H1 (cell line): Measurements from ENCODE around the gene RCL1. TPM values are rescaled to one million over a fixed set of nuclear protein-coding genes. Genes with fewer than 3 reads are reported as not detected.

ENCODE experiments used
- CTCF ChIA-PET: fragments of 300-600 bp; sonication (Branson Sonifier 250); formaldehyde crosslinking; loops from one replicate; lab custom pipeline; 2021; ENCODE audit not compliant: partially characterized antibody; lab: Charles Lee
- POLR2A ChIA-PET: fragments of 300-600 bp; sonication (Branson Sonifier 250); formaldehyde crosslinking; loops from one replicate; lab custom pipeline; 2021; ENCODE audit warnings: inconsistent platforms; ENCODE audit not compliant: partially characterized antibody; lab: Charles Lee
- DNase-seq, 2 experiments: peaks; one replicate each; pipeline versions ENCODE4 v3.0.0 to v3.0.0-alpha.2; 2010 to 2022; ENCODE audit warnings: low spot score in 2 of 2, low read depth in 1 of 2, mixed read lengths in 1 of 2
- FAIRE-seq: peaks from 2 replicates; lab custom pipeline; 2011; peaks lifted over from hg19 to GRCh38; lab: Jason Lieb, UNC
- H2AFZ ChIP-seq: 2 replicates; pipeline ENCODE4 v1.8.1; 2012; ENCODE audit warnings: low read length, inconsistent platforms
- H2AK5ac ChIP-seq: 2 replicates; pipeline ENCODE4 v1.6.1; 2013; ENCODE audit warnings: low read depth, low read length
- H2BK120ac ChIP-seq: replicated peaks from 2 replicates; pipeline ENCODE3; 2013; ENCODE audit warnings: low read depth, low read length, inconsistent platforms
- H2BK12ac ChIP-seq: 2 replicates; pipeline ENCODE4 v1.6.1; 2013; ENCODE audit warnings: low read depth, low read length
- H2BK15ac ChIP-seq: 2 replicates; pipeline ENCODE4 v1.6.1; 2013; ENCODE audit warnings: low read length
- H2BK20ac ChIP-seq: 2 replicates; pipeline ENCODE4 v1.6.1; 2013; ENCODE audit warnings: low read length
- H2BK5ac ChIP-seq: 2 replicates; pipeline ENCODE4 v1.6.1; 2013; ENCODE audit warnings: low read depth, low read length
- H3K14ac ChIP-seq: 2 replicates; pipeline ENCODE4 v1.6.1; 2013; ENCODE audit warnings: inconsistent platforms; ENCODE audit not compliant: insufficient read length
- H3K18ac ChIP-seq: 2 replicates; pipeline ENCODE4 v1.6.1; 2013; ENCODE audit warnings: low read length; ENCODE audit errors: extremely low read depth
- H3K23ac ChIP-seq: 2 replicates; pipeline ENCODE4 v1.6.1; 2013; ENCODE audit warnings: inconsistent platforms; ENCODE audit not compliant: insufficient read length
- H3K23me2 ChIP-seq: 2 replicates; pipeline ENCODE4 v1.6.1; 2013; ENCODE audit warnings: low read depth, low read length
- H3K27ac ChIP-seq: 2 replicates; pipeline ENCODE4 v1.6.1; 2011; ENCODE audit warnings: low read depth, low read length, inconsistent platforms
- H3K27me3 ChIP-seq, 4 experiments: replicated peaks in 1 of 4; 1 replicate in 1 of 4; 2 replicates in 3 of 4; pipeline versions ENCODE4 v1.6.1 to v1.8.1; 2011 to 2013; ENCODE audit warnings: low read length in 3 of 4, mild to moderate bottlenecking in 3 of 4, inconsistent platforms in 2 of 4, mixed read lengths in 2 of 4, moderate library complexity in 1 of 4; ENCODE audit not compliant: control insufficient read depth in 3 of 4, insufficient read depth in 3 of 4; ENCODE audit errors: extremely low read depth in 1 of 4
- H3K36me3 ChIP-seq, 4 experiments: 2 replicates each; pipeline versions ENCODE4 v1.6.1 to v1.8.1; 2011 to 2013; ENCODE audit warnings: mild to moderate bottlenecking in 4 of 4, low read length in 3 of 4, moderate library complexity in 2 of 4, control low read depth in 1 of 4, inconsistent platforms in 1 of 4; ENCODE audit not compliant: insufficient read depth in 4 of 4, control insufficient read depth in 2 of 4
- H3K4ac ChIP-seq: replicated peaks from 2 replicates; pipeline ENCODE3; 2013; ENCODE audit warnings: low read length, low read depth, mixed read lengths, inconsistent platforms; ENCODE audit not compliant: insufficient read length
- H3K4me1 ChIP-seq, 4 experiments: replicated peaks in 1 of 4; 1 replicate in 1 of 4; 2 replicates in 3 of 4; pipeline versions ENCODE4 v1.6.1 to v1.8.1; 2011 to 2013; ENCODE audit warnings: low read length in 3 of 4, inconsistent platforms in 2 of 4, mixed read lengths in 1 of 4; ENCODE audit not compliant: insufficient read depth in 4 of 4, control insufficient read depth in 3 of 4
- H3K4me2 ChIP-seq, 2 experiments: 2 replicates each; pipeline versions ENCODE4 v1.6.1 to v1.8.1; 2011 to 2013; ENCODE audit warnings: low read depth in 2 of 2, low read length in 2 of 2, control low read depth in 1 of 2, inconsistent platforms in 1 of 2, mild to moderate bottlenecking in 1 of 2; ENCODE audit not compliant: insufficient read depth in 1 of 2
- H3K4me3 ChIP-seq, 4 experiments: fragments of 200-600, 300-600 bp in 1 of 4; sonication (generic), shearing (Covaris generic), sonication (Bioruptor Twin) in 1 of 4; 2 replicates each; pipeline versions ENCODE4 v1.5.1 to v1.8.1; 2011 to 2016; ENCODE audit warnings: low read length in 4 of 4, low read depth in 3 of 4, control low read depth in 2 of 4, inconsistent platforms in 2 of 4, mild to moderate bottlenecking in 2 of 4, mixed read lengths in 1 of 4, moderate library complexity in 1 of 4; ENCODE audit not compliant: insufficient read depth in 2 of 4; ENCODE audit errors: extremely low read depth in 1 of 4
- H3K56ac ChIP-seq: replicated peaks from 2 replicates; pipeline ENCODE3; 2013; ENCODE audit warnings: low read depth, mild to moderate bottlenecking, mixed read lengths, low read length, inconsistent platforms; ENCODE audit not compliant: insufficient read length
- H3K79me1 ChIP-seq: 2 replicates; pipeline ENCODE4 v1.6.1; 2013; ENCODE audit warnings: low read depth, low read length, control low read depth
- H3K79me2 ChIP-seq, 2 experiments: 2 replicates each; pipeline versions ENCODE4 v1.6.1 to v1.8.1; 2012 to 2013; ENCODE audit warnings: low read length in 2 of 2, mild to moderate bottlenecking in 2 of 2, inconsistent platforms in 1 of 2; ENCODE audit not compliant: insufficient read depth in 2 of 2, control insufficient read depth in 1 of 2
- H3K9ac ChIP-seq, 4 experiments: replicated peaks in 1 of 4; 1 replicate in 1 of 4; 2 replicates in 3 of 4; pipeline versions ENCODE4 v1.6.1 to v1.8.1; 2011 to 2013; ENCODE audit warnings: low read depth in 3 of 4, low read length in 3 of 4, control low read depth in 2 of 4, mild to moderate bottlenecking in 2 of 4, moderate library complexity in 2 of 4, inconsistent platforms in 1 of 4; ENCODE audit errors: extremely low read depth in 1 of 4
- H3K9me3 ChIP-seq, 2 experiments: 2 replicates each; pipeline versions ENCODE4 v1.6.1 to v1.8.1; 2012 to 2013; ENCODE audit warnings: mild to moderate bottlenecking in 2 of 2, moderate library complexity in 2 of 2, control low read depth in 1 of 2, inconsistent platforms in 1 of 2, low read depth in 1 of 2, low read length in 1 of 2, mixed read lengths in 1 of 2; ENCODE audit not compliant: insufficient read depth in 2 of 2
- H4K20me1 ChIP-seq, 2 experiments: replicated peaks in 1 of 2; 2 replicates each; pipeline versions ENCODE3 to v1.8.1; 2011 to 2013; ENCODE audit warnings: inconsistent platforms in 2 of 2, low read length in 2 of 2, mild to moderate bottlenecking in 1 of 2; ENCODE audit not compliant: insufficient read depth in 2 of 2, control insufficient read depth in 1 of 2
- H4K5ac ChIP-seq: 2 replicates; pipeline ENCODE4 v1.6.1; 2013; ENCODE audit warnings: low read length, low read depth, mixed read lengths, inconsistent platforms; ENCODE audit not compliant: insufficient read length
- H4K8ac ChIP-seq: 2 replicates; pipeline ENCODE4 v1.8.0; 2013; ENCODE audit warnings: mild to moderate bottlenecking, moderate library complexity, low read length, inconsistent platforms; ENCODE audit not compliant: insufficient read depth; ENCODE audit errors: extremely low read depth
- H4K91ac ChIP-seq: replicated peaks from 2 replicates; pipeline ENCODE3; 2013; ENCODE audit warnings: low read length, mixed read lengths, inconsistent platforms; ENCODE audit not compliant: insufficient read length
- BCL11A ChIP-seq, 2 experiments: IDR thresholded peaks; one replicate each; pipeline ENCODE4 v1.6.1; 2011; ENCODE audit warnings: low read depth in 2 of 2, low read length in 2 of 2, mild to moderate bottlenecking in 2 of 2
- CEBPB ChIP-seq: IDR thresholded peaks from 2 replicates; pipeline ENCODE4 v1.6.1; 2012; ENCODE audit warnings: low read depth, low read length
- CREB1 ChIP-seq: IDR thresholded peaks from 2 replicates; pipeline ENCODE4 v1.6.1; 2012; ENCODE audit warnings: inconsistent platforms
- KDM1A ChIP-seq: fragments of 200-600, 300-600 bp; sonication (generic); IDR thresholded peaks from 2 replicates; pipeline ENCODE4 v1.7.1; 2016; ENCODE audit warnings: mild to moderate bottlenecking, low read length, borderline replicate concordance
- POLR2A ChIP-seq, 2 experiments: IDR thresholded peaks; 1 replicate in 1 of 2; 2 replicates in 1 of 2; pipeline ENCODE4 v1.6.1; 2011; ENCODE audit warnings: low read depth in 2 of 2, low read length in 2 of 2, mild to moderate bottlenecking in 2 of 2; ENCODE audit errors: control extremely low read depth in 1 of 2
- POLR2AphosphoS5 ChIP-seq: IDR thresholded peaks from 2 replicates; pipeline ENCODE4 v1.6.1; 2011; ENCODE audit warnings: low read depth, low read length
- RBBP5 ChIP-seq: IDR thresholded peaks from 2 replicates; pipeline ENCODE4 v1.7.1; 2012; ENCODE audit warnings: low read depth, mild to moderate bottlenecking, inconsistent platforms, low read length, moderate library complexity, borderline replicate concordance
- SIN3A ChIP-seq, 2 experiments: IDR thresholded peaks in 1 of 2; conservative IDR thresholded peaks in 1 of 2; 2 replicates each; pipeline ENCODE4 v1.6.1; 2011 to 2012; ENCODE audit warnings: low read length in 2 of 2, improper control_type of control experiment in 1 of 2, low read depth in 1 of 2, mild to moderate bottlenecking in 1 of 2
- SP2 ChIP-seq: IDR thresholded peaks from 2 replicates; pipeline ENCODE4 v1.6.1; 2012; ENCODE audit warnings: mild to moderate bottlenecking, low read length, inconsistent platforms
- SRF ChIP-seq: IDR thresholded peaks from 2 replicates; pipeline ENCODE4 v1.6.1; 2011; ENCODE audit warnings: mild to moderate bottlenecking, low read depth, low read length, moderate library complexity
- TAF1 ChIP-seq: IDR thresholded peaks from 2 replicates; pipeline ENCODE4 v1.6.1; 2011; ENCODE audit warnings: mild to moderate bottlenecking, low read depth, low read length
- ZNF274 ChIP-seq: IDR thresholded peaks from 2 replicates; pipeline ENCODE4 v1.7.0; 2012; ENCODE audit warnings: low read length, borderline replicate concordance; ENCODE audit errors: extremely low read depth
- WGBS, 2 experiments: shearing (Covaris generic) in 1 of 2; methylation state at CpG; one replicate each; pipeline versions ENCODE4 v1.1.6 to v1.1.7; 2013 to 2015; ENCODE audit warnings: low lambda C conversion rate in 2 of 2, mixed read lengths in 2 of 2, inconsistent platforms in 1 of 2, low coverage in 1 of 2, missing lambda C conversion rate in 1 of 2; ENCODE audit not compliant: insufficient replicate concordance in 2 of 2, insufficient coverage in 1 of 2, insufficient read length in 1 of 2; ENCODE audit errors: extremely low coverage in 1 of 2, missing lambda C conversion rate in 1 of 2; 5-methylcytosine and 5-hydroxymethylcytosine counted together
- polyA plus RNA-seq, 7 experiments: library from polyadenylated mRNA; depleted of rRNA in 3 of 7; stranded (reverse) in 5 of 7; unstranded in 2 of 7; fragments of >200 nt in 5 of 7; fragments of 200-250 nt in 2 of 7; gene quantifications; 1 replicate in 5 of 7; 2 replicates in 1 of 7; 4 replicates in 1 of 7; pipeline versions ENCODE4 v1.2.1 to v1.2.3, GENCODE V29; 2011 to 2013; ENCODE audit warnings: missing spikeins in 2 of 7, mixed read lengths in 2 of 7
- total RNA-seq: library from RNA; stranded (reverse); fragmentation: NEBNext Ultra II Directional; extraction: Animal tissue kit (Norgen Biotek cat#: 25700); gene quantifications from 2 replicates; pipeline ENCODE4 v1.2.1, GENCODE V29; 2021
- TF ChIP-seq, protein P1 (sequence below): IDR thresholded peaks from 2 replicates; pipeline ENCODE4 v1.6.1; 2011; ENCODE audit warnings: low read length, improper control_type of control experiment
- TF ChIP-seq, protein P2 (sequence below): IDR thresholded peaks from 2 replicates; pipeline ENCODE4 v1.6.1; 2011; ENCODE audit warnings: low read depth, mild to moderate bottlenecking, low read length; ENCODE audit not compliant: insufficient read depth

RCL1 gene
- total and polyA plus RNA-seq, 2 of the 8 experiments (the other 6 are each of a cell fraction or from before 2014, with no cell fraction given), result 21.0 to 29.5 TPM

DNA sequence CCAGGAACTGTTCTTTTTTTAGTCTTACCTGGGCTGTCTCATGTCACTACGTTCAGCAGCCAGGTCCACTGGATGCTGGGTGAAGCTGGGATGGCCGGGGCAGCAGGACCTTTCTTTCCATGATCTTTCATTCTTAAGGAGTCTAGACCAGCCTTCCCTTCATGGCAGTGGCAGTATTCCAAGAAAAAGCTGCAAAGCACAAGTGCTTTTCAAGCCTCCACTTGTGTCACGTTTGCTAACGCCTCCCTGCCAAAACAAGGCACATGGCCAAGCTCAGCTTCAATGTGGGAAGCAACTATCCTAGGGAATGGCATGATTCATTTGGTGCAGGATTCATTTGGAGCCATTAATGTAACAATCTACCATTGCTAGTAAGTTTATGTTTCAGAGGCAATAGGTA, 94.8 kb downstream of the RCL1 start:
- FAIRE-seq, result no peak
- H3K27ac ChIP-seq, result no peak overlapping the region
- peak overlapping the region; percentile 23 for H4K91ac ChIP-seq
- no peaks in the 10 kb centered on the region for H3K27me3 ChIP-seq
- H3K4me1 ChIP-seq, result peaks cover 0 to 5% (median 4%) of the 10 kb centered on the region in 4 experiments; a peak in 3 of 7 replicates
- WGBS, 2 experiments, result 85% methylated on average over 4 of the region's 4 CpGs; no CpG with 5 or more reads in 1 of the 2 experiments
- no peak overlapping the region for H3K18ac ChIP-seq
- H3K79me2 ChIP-seq, result no peaks in the 10 kb centered on the region
- H3K23ac ChIP-seq, result no peak overlapping the region
- H4K20me1 ChIP-seq, result no peaks in the 10 kb centered on the region
- no peak overlapping the region for H3K4me3 ChIP-seq
- no peak overlapping the region for H3K14ac ChIP-seq
- no peak overlapping the region for H2BK12ac ChIP-seq
- no peak overlapping the region for H4K5ac ChIP-seq
- CTCF ChIA-PET, result no interaction called here
- H2BK15ac ChIP-seq, result no peak overlapping the region
- peaks cover 0 to 2% (median 0%) of the 10 kb centered on the region in 4 experiments; a peak in 1 of 8 replicates for H3K36me3 ChIP-seq
- H3K4ac ChIP-seq, result no peak overlapping the region
- DNase-seq, result no peak
- H2AK5ac ChIP-seq, result no peak overlapping the region
- no peaks in the 10 kb centered on the region for H3K9me3 ChIP-seq
- POLR2A ChIA-PET, result no interaction called here
- no peak overlapping the region for H2BK5ac ChIP-seq
- no peak overlapping the region for H2BK120ac ChIP-seq
- no peak overlapping the region for H2BK20ac ChIP-seq
- H3K4me2 ChIP-seq, result no peak overlapping the region
- H4K8ac ChIP-seq, result no peak overlapping the region
- H2AFZ ChIP-seq, result no peak overlapping the region
- no peaks in the 10 kb centered on the region for H3K23me2 ChIP-seq
- no peaks in the 10 kb centered on the region for H3K79me1 ChIP-seq
- H3K56ac ChIP-seq, result no peak overlapping the region
- no peak overlapping the region for H3K9ac ChIP-seq
- no peak for TF ChIP-seq POLR2A (IDR thresholded peaks at IDR 0.05; ENCODE audit: control extremely low read depth in 1 of 2, low read depth in 2 of 2, low read length in 2 of 2)
- TF ChIP-seq POLR2AphosphoS5, result no peak
- no peak for TF ChIP-seq TAF1
- TF ChIP-seq KDM1A, result no peak
- TF ChIP-seq CREB1, result no peak
- no peak for TF ChIP-seq SRF
- no peak for TF ChIP-seq ZNF274
- no peak for TF ChIP-seq CEBPB
- no peak for TF ChIP-seq RBBP5
- TF ChIP-seq, protein P1, sequence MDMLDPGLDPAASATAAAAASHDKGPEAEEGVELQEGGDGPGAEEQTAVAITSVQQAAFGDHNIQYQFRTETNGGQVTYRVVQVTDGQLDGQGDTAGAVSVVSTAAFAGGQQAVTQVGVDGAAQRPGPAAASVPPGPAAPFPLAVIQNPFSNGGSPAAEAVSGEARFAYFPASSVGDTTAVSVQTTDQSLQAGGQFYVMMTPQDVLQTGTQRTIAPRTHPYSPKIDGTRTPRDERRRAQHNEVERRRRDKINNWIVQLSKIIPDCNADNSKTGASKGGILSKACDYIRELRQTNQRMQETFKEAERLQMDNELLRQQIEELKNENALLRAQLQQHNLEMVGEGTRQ, result no peak
- TF ChIP-seq SP2, result no peak
- TF ChIP-seq BCL11A (IDR thresholded peaks at IDR 0.05; ENCODE audit: low read depth in 2 of 2, low read length in 2 of 2), result no peak
- TF ChIP-seq, protein P2, sequence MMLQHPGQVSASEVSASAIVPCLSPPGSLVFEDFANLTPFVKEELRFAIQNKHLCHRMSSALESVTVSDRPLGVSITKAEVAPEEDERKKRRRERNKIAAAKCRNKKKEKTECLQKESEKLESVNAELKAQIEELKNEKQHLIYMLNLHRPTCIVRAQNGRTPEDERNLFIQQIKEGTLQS, result no peak
- TF ChIP-seq SIN3A (conservative IDR thresholded peaks at IDR 0.05 in 1 of 2, IDR thresholded peaks at IDR 0.05 in 1 of 2; ENCODE audit: low read depth in 1 of 2, low read length in 2 of 2), result no peak
